Measurements from ENCODE around the gene P2RY2.

The P2RY2 gene

DNA sequence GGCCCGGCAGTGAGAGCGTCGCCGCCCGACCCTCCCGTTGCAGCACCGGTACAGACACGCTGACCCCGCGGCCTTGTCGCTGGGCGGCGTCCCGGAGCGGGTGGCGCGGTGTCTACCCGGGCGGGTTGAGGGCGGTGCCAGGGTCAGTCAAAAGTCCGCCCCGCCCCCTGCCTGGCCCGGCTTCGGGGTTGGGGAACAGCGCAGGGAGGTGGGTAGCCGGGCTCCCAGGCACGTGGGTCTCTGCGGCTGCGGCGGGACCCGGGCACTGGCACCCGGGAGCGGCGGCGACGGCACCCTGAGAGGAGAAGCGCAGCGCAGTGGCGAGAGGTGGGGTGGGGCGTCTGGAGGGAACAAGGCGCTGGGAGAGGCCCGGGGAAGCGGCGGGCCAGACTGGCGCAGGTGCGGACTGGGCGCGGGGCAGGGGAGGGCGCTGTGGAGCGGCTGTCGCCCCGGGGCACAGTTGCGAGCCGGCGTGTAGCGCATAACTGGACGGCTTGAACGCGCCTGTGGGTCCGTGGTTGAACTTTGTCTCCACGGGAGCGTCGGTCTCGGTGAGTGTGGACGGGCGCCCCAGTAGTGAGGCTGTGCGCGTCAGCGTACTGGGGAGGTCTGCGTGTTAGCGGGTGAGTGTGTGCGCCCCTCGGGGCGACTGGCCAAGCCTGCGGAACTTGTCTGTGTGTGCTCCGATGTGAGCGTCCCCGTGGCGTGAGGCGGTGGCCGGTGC lies at the start of gene P2RY2:
P2RY2 (plus strand) TSS at position 176 of the 724 bp plus-strand sequence. CDS start 15,879 bp downstream, outside the sequence.
- DNase-seq: peak; percentile 39

DNA sequence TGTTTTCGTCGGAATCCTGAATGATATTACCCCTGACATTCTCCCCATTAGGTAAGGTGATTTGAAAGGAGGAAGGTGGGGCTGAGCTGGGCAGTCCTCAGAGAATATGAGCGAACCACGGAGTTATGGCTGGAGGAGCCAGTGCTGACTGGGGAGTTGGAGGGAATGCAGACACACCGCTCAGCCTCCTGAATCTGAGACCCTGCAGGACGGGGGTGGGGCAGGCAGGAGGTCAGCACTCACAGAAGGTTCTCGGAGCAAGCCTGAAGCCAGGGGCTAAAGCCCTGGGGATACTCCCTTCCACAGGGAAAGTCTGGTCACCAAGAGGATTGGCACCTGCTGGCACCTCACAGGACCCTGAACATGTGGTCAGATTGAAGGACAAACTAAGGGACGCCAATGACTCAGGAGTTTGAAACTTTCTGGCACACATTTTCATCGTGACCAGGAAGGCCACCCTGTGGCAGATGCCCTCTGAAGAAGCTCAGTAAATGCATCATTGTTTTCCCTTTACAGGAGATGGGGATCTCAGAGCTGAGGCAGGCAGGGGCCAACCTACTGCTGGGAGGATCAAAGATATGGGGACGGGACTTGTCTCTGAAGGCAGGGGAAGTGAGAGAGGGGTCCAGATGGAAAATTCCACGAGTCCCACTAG lies 49.0 kb upstream of the P2RY2 start:
- DNase-seq: no peak

- DNase-seq: no peak
Observed at GRCh38 chr11:73170140-73170539, 47.9 kb upstream of the P2RY2 start.

DNA sequence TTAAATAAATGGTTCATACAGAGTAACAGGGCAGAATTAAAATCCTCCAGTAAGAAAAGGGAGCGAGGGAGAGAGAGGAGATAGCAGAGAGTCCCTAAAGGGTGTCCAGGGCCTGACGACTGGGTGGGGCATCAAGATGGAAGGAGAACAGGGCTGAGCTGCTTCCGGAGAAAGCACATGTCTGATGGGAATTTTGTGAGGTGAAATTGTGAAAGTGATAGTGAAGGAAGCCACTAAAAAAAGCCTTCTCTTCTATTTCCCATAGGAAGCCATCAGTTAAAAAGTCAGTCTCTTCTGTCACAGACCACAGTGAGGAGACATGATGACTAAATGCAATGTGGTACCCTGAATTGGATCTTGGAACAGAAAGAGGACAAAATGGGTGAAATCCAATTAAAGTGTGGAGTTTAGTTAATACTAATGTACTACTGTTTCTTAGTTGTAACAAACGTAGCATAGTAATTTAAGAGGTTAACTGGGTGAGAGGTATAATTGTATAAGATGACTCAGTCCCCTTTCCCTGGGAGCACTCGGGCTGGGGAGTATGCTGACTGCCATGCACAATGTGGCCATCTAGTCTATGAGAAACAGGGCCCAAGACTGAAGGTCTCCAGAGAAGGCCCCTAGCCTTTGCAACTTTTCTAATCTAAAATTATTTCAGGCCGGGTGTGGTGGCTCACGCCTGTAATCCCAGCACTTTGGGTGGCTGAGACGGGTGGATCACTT lies 46.5 kb upstream of the P2RY2 start:
- no peak for DNase-seq

GRCh38 chr11:73172992-73173656 lies 45.0 kb upstream of the P2RY2 start:
- no peak for DNase-seq

DNA sequence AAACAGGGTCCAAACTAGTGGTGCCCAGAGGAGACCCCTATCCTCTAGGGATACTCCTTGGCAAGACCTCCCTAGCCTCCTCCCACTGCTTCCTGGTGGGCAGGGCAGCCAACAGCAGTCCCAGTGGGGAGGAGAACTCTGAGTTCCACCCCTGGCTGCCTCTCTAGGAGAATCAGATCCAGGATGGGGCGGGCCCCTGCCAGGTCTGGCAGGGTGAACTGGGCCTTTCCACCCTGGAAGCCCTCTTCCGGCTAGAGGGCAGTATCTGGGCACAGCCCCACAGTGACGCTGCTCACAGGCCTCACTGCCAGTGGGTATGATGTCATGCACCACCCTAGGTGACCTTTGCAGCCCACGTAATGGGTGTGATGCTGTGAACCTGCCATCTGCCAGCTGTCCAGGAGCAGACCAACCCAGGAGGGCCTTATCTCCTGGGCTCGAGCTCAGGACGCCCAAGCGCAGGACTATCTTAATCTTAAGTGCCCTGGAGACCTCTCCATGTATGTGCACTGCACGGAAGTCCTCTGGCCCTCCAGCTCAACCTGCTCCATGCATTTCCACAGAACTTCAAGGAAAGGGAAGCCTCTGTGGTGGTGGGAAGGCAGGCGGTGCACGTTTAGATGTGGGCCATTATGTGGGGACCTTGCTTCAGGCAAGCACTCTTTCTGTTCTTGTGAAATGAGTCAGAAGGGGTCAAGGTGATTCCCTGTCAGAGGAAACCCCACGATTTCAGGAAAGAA lies 44.2 kb upstream of the P2RY2 start:
- DNase-seq: no peak

DNA sequence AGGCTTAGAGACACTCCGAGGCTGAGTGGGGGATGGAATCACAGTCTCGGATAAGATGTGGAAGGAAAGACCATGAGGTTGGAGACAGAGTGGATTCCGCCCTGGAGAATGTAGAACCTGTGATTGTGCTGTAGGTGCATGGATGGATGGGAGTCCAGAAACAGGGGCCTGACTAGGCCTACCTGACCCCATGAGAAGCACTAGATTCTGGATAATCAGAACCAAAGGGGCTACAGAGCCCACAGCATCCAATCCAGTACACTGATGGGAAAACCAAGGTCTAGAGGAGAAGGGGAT lies 43.6 kb upstream of the P2RY2 start:
- DNase-seq: no peak

DNA sequence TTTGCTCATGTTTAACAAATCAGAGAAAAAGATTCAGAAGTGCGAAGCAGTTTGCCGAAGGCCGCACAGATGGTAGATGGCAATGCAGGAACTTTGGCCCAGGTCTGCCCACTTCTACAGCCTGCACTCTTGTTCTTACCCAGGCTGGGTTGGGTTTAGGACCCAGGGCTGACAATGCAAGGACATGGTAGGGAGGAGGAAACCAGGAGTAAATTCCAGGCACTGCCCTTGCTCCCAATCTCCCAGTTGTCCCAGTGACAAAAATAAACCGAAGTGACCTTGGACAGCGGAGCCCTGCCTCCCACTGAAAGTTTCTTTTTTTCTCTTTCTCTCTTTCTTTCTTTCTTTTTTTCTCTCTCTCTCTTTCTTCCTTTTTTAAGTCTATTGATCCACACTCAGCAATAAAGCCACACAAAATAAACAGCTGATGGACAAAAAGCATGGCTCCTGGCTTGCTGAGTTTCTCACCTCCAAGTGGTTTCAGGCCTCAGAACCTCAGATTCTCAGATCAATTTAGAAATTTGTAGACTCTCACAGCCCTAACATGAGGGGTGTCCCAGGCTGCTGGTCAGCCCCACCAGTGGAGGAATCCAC lies 42.4 kb upstream of the P2RY2 start:
- DNase-seq: no peak

DNA sequence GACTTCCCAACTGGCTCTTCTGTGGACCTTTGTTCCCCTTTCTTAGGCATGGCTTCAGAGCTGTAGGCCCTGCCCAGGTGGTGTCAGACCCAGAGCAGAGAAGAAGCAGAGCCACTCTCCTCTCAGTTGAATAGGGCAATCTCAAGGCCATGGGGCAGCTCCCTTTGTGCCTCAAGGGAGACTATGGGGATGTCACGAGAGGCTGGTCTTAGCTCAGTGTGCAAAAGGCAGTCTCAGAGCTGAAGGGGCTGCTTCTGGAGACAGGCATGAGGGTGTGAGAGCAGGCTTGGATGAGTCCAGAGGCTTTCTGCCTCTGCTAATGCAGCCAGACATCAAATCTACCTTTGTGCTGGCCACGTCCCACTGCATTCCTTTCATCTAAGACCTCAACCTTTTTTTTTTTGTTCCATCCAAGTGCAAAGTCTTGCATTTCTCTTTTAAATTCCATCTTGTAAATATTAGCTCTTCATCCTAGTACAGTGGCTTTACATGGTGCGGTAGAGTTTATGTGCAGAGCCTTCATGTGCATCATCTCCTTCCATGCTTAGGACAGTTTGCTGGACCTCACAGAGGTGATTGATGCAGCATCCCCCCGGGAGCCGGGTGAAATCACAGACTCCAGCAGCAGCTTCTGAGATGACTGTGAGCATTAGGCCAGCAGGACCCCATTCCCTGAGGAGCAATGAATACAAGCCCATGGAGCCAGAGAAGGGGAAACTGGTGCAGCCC lies 41.8 kb upstream of the P2RY2 start:
- no peak for DNase-seq

DNA sequence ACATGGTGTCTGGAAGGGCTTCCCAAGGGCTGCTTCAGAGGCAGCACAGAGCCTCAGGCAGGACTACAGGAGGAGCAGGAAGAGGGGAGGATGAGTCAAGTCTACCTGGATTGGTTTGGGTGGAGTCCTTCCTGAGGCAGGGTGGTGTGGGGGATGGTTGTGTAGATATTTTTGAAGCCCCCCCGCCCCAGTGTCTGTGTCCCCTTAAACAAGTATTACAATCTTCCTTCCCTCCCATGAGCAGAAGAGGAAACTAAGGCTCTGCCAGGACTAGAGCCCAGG lies 41.3 kb upstream of the P2RY2 start:
- no peak for DNase-seq

- no peak for DNase-seq
Observed at GRCh38 chr11:73177380-73177777, 40.7 kb upstream of the P2RY2 start.

- peak; percentile 17 for DNase-seq
Observed at GRCh38 chr11:73177778-73178539, 40.1 kb upstream of the P2RY2 start.

DNA sequence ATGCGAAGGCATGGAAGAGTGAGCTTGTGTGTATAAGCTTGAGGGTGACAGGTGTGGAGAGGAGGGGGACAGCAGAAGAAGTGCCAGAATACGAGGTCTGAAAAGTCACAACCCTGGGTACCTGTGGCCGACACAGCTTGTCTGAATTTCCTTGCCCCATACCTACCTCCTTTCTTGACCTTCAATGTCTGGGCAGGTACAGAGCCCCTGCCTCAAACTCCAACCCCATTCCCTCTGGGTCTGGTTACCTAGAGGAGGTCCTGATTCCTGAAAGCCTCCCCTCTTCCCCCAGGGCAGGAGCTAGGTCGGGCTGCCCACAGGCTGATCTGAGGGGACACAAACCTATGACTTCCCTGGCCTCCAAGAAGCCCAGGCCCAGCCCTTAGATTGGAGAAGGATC lies 39.4 kb upstream of the P2RY2 start:
- DNase-seq: no peak

GRCh38 chr11:73182824-73183321 lies 35.2 kb upstream of the P2RY2 start:
- no peak for DNase-seq

- peak; percentile 34 for DNase-seq
Observed at GRCh38 chr11:73184953-73185671, 33.0 kb upstream of the P2RY2 start.

GRCh38 chr11:73185680-73186293 lies 32.3 kb upstream of the P2RY2 start:
- no peak for DNase-seq

GRCh38 chr11:73186294-73186850 lies 31.7 kb upstream of the P2RY2 start:
- DNase-seq: no peak

DNA sequence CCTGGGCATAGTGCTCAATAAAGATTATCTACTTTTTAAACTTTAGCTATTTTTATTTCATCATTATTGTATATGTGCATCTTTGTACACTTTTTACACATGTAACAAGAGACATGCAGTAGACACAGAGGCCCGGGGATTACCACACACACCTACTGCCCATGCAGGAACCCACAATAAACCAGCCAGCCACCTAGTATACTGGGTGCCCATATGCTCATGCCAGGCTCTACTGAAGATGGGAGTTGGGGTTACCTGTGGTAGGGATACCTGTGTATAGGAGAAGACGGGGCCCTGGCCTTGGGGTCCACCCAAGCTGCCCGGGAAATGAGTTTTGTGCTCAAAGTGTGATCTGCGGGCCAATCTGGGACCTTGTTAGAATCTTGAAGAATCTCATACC lies 31.2 kb upstream of the P2RY2 start:
- DNase-seq: no peak

- no peak for DNase-seq
Observed at GRCh38 chr11:73187854-73188253, 30.2 kb upstream of the P2RY2 start.

DNA sequence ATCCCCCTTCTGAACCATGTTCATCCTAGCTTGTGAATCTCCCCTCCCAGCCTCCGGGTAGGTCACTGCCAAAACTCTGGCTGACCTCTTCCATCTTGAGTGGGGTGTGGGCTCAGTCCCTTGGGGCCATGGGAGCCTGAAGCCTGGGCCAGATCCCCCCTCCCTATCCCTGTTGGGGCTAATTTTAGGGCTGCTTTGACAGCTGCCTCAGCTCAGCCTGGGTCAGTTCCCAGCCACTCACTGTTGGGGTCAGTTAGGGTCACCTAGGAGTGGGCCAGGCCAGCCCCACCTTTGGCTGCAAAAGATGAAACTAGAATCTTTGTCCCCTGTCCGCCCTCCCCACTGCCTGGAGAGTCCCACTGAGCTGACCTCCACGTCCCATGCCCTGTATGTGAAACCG lies 29.8 kb upstream of the P2RY2 start:
- no peak for DNase-seq

All from NCI-H748 treated with DMSO at 0.1 percent for 48 hours (cell line).